Measurements from ENCODE around the gene ATP2B2.

DNA sequence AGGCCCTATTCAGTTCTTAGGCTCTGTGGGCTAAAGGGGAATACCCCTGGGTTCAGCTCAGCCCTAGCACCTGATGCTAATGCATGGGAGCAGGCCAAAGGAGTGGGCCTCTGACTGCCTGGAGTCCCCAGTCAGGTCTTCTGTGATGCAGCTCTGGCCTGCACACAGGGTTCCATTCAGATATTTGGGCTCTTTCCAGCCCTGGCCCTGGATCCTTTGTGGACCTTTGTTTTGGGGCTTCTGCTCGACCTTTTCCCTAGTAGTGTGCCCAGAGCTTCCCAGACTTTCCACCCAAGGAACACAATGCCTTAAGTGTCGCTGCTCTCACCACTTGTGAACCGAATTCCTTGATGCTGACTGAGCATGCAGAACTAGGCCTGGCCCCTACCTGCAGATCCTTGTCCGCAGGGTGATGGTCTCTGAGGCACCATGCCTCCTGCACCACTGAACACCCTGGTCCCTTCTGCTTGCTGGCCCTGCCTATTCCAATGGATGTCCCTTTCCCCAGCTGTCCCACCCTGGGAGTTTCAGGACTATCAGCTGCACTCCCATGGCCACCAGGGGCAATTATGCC is 189.5 kb downstream of the ATP2B2 start:
- TF ChIP-seq POLR2A (IDR thresholded peaks at IDR 0.05), result no peak
- TF ChIP-seq EP300 (IDR thresholded peaks at IDR 0.05; ENCODE audit: low read depth), result no peak

All from transverse colon (tissue), 1 donor.